Measurements from ENCODE around the gene LLGL2. TPM values are rescaled to one million over a fixed set of nuclear protein-coding genes. Genes with fewer than 3 reads are reported as not detected.

Gene LLGL2
- total and polyA plus RNA-seq, 10 of the 15 experiments (the other 5 are each of a cell fraction or from before 2014, with no cell fraction given) = 0.21 to 9.9 (median 4.5) TPM

- TF ChIP-seq FOXK2 (IDR thresholded peaks at IDR 0.05) (no peak), ATF3 (IDR thresholded peaks at IDR 0.05; ENCODE audit: borderline replicate concordance, extremely low read depth, low read depth, low read length) (no peak), TARDBP (IDR thresholded peaks at IDR 0.05; ENCODE audit: borderline replicate concordance) (no peak), EED (IDR thresholded peaks at IDR 0.05; ENCODE audit: low read depth) (no peak), PAX5 (IDR thresholded peaks at IDR 0.05; ENCODE audit: borderline replicate concordance, low read depth, low read length) (no peak), RUNX3 (IDR thresholded peaks at IDR 0.05; ENCODE audit: low read length) (no peak), BHLHE40 (IDR thresholded peaks at IDR 0.05; ENCODE audit: borderline replicate concordance in 1 of 2, low read depth in 2 of 2, low read length in 1 of 2) (0 out of 4 replicates have a peak, but pooled peaks of 1 of the 2 experiments have one; percentile 8)
- Histone ChIP-seq H3K27me3 (replicated peaks in 1 of 2; ENCODE audit: control insufficient read depth in 2 of 2, insufficient read depth in 2 of 2, low read length in 1 of 2) (no peaks in the 10 kb centered on the region), H3K27ac (ENCODE audit: control insufficient read depth, insufficient read depth) (no peak overlapping the region), H4K20me1 (ENCODE audit: control insufficient read depth, insufficient read depth) (no peaks in the 10 kb centered on the region), H3K9ac (ENCODE audit: control insufficient read depth, insufficient read depth, low read length) (no peak overlapping the region), H2AFZ (ENCODE audit: control insufficient read depth, low read depth, low read length) (no peak overlapping the region), H3K36me3 (ENCODE audit: control insufficient read depth in 2 of 2, insufficient read depth in 2 of 2, low read length in 1 of 2) (no peaks in the 10 kb centered on the region), H3K4me2 (ENCODE audit: control insufficient read depth, insufficient read depth) (no peak overlapping the region), H3K9me3 (replicated peaks; ENCODE audit: control insufficient read depth, insufficient read depth, low read length) (no peaks in the 10 kb centered on the region), H3K4me1 (ENCODE audit: control insufficient read depth, insufficient read depth, low read length) (peaks cover 12% of the 10 kb centered on the region), H3K4me3 (no peak overlapping the region), H3K79me2 (ENCODE audit: control insufficient read depth, insufficient read depth, low read length) (no peaks in the 10 kb centered on the region)
- intact Hi-C loops (cut with micrococcal nuclease; ENCODE audit: unreplicated experiment) = no loop called here
- ChIA-PET CTCF (no interaction called here), RAD21 (ENCODE audit: unreplicated experiment) (no interaction called here), POLR2A (no interaction called here), SMC1A (ENCODE audit: uncharacterized antibody, unreplicated experiment) (no interaction called here)
- ATAC-seq = no peak
- BruUV-seq (replicated peaks) = no TSS peak
- no peak for DNase-seq (ENCODE audit: low read depth, low spot score)
- WGBS (ENCODE audit: insufficient coverage, insufficient replicate concordance, low lambda C conversion rate, missing lambda C conversion rate) = 75% methylated on average over 28 of the region's 29 CpGs
- FAIRE-seq = no peak
- in situ Hi-C loops (cut with MboI) = no loop called here
Observed at GRCh38 chr17:75574404-75575036, 49.0 kb downstream of the LLGL2 start.

- 78% methylated on average over 10 of the region's 10 CpGs for WGBS (ENCODE audit: insufficient coverage, insufficient replicate concordance, low lambda C conversion rate, missing lambda C conversion rate)
- no peak for DNase-seq (ENCODE audit: low read depth, low spot score)
- Histone ChIP-seq H3K9ac (ENCODE audit: control insufficient read depth, insufficient read depth, low read length) (no peak overlapping the region), H4K20me1 (ENCODE audit: control insufficient read depth, insufficient read depth) (no peaks in the 10 kb centered on the region), H3K27me3 (replicated peaks in 1 of 2; ENCODE audit: control insufficient read depth in 2 of 2, insufficient read depth in 2 of 2, low read length in 1 of 2) (no peaks in the 10 kb centered on the region), H2AFZ (ENCODE audit: control insufficient read depth, low read depth, low read length) (no peak overlapping the region), H3K4me2 (ENCODE audit: control insufficient read depth, insufficient read depth) (no peak overlapping the region), H3K79me2 (ENCODE audit: control insufficient read depth, insufficient read depth, low read length) (no peaks in the 10 kb centered on the region), H3K4me1 (ENCODE audit: control insufficient read depth, insufficient read depth, low read length) (peaks cover 12% of the 10 kb centered on the region), H3K4me3 (no peak overlapping the region), H3K9me3 (replicated peaks; ENCODE audit: control insufficient read depth, insufficient read depth, low read length) (no peaks in the 10 kb centered on the region), H3K36me3 (ENCODE audit: control insufficient read depth in 2 of 2, insufficient read depth in 2 of 2, low read length in 1 of 2) (no peaks in the 10 kb centered on the region), H3K27ac (ENCODE audit: control insufficient read depth, insufficient read depth) (no peak overlapping the region)
- ChIA-PET RAD21 (ENCODE audit: unreplicated experiment) (no interaction called here), POLR2A (no interaction called here), CTCF (no interaction called here), SMC1A (ENCODE audit: uncharacterized antibody, unreplicated experiment) (no interaction called here)
- in situ Hi-C loops (cut with MboI) (no loop called here), intact Hi-C loops (cut with micrococcal nuclease; ENCODE audit: unreplicated experiment) (no loop called here)
- ATAC-seq = no peak
- BruUV-seq (replicated peaks) = no TSS peak
- no peak for FAIRE-seq
- no peak for TF ChIP-seq NFYA (IDR thresholded peaks at IDR 0.05; ENCODE audit: borderline replicate concordance, low read depth, low read length)
- TF ChIP-seq STAT1 (conservative IDR thresholded peaks at IDR 0.05) = no peak
- TF ChIP-seq POLR2A (IDR thresholded peaks at IDR 0.05; ENCODE audit: low read depth, low read length) = no peak
- no peak for TF ChIP-seq SUPT20H (IDR thresholded peaks at IDR 0.05; ENCODE audit: borderline replicate concordance, control insufficient read depth, low read depth, low read length)
- no peak for TF ChIP-seq ATF2 (IDR thresholded peaks at IDR 0.05; ENCODE audit: low read length)
- no peak for TF ChIP-seq MXI1 (IDR thresholded peaks at IDR 0.05; ENCODE audit: low read depth, low read length)
- TF ChIP-seq ZNF384 (IDR thresholded peaks at IDR 0.05; ENCODE audit: borderline replicate concordance, low read depth, low read length) = no peak
- TF ChIP-seq BMI1 (IDR thresholded peaks at IDR 0.05; ENCODE audit: borderline replicate concordance) = no peak
- TF ChIP-seq EED (IDR thresholded peaks at IDR 0.05; ENCODE audit: low read depth) = no peak
Observed at GRCh38 chr17:75575197-75575596, 49.7 kb downstream of the LLGL2 start.
